Endothelial cell of umbilical vein (primary cell): Measurements from ENCODE around the gene BNC2. TPM values are rescaled to one million over a fixed set of nuclear protein-coding genes. Genes with fewer than 3 reads are reported as not detected.

Experiments used
- BruUV-seq: library from RNA; stranded (reverse); fragments of 400-500 nt; replicated peaks from 2 replicates; lab custom pipeline; 2021; lab: Mats Ljungman, UMichigan
- CTCF ChIA-PET: fragments of 300-600, 350-600 bp; sonication (Branson Sonifier 250); formaldehyde crosslinking; loops from one replicate; lab custom pipeline; 2021; ENCODE audit warnings: antibody characterized with exemption, inconsistent platforms; lab: Charles Lee
- POLR2A ChIA-PET: fragments of 300-600, 350-600 bp; sonication (Branson Sonifier 250); formaldehyde crosslinking; loops from one replicate; lab custom pipeline; 2021; ENCODE audit warnings: antibody characterized with exemption, inconsistent platforms; lab: Charles Lee
- DNase-seq: peaks from one replicate; pipeline ENCODE4 v3.0.0-alpha.2; 2011; ENCODE audit warnings: low read depth, low spot score
- FAIRE-seq: peaks from 2 replicates; lab custom pipeline; 2011; peaks lifted over from hg19 to GRCh38; lab: Jason Lieb, UNC
- H2AFZ ChIP-seq: 2 replicates; pipeline ENCODE4 v1.6.0; 2012; ENCODE audit warnings: low read depth, low read length, control low read depth, inconsistent platforms
- H3K27ac ChIP-seq: 2 replicates; pipeline ENCODE4 v1.5.1; 2011; ENCODE audit warnings: low read depth, mild to moderate bottlenecking, control low read depth, low read length, moderate library complexity; ENCODE audit not compliant: insufficient read depth
- H3K27me3 ChIP-seq, 2 experiments: 2 replicates each; pipeline versions ENCODE4 v1.6.0 to v1.6.1; 2011; ENCODE audit warnings: low read length in 2 of 2, mixed read lengths in 1 of 2; ENCODE audit not compliant: control insufficient read depth in 2 of 2, insufficient read depth in 2 of 2
- H3K36me3 ChIP-seq, 2 experiments: 2 replicates in 1 of 2; 3 replicates in 1 of 2; pipeline ENCODE4 v1.5.1; 2011; ENCODE audit warnings: low read length in 2 of 2, mild to moderate bottlenecking in 1 of 2, moderate library complexity in 1 of 2; ENCODE audit not compliant: control insufficient read depth in 2 of 2, insufficient read depth in 2 of 2; ENCODE audit errors: extremely low read depth in 1 of 2
- H3K4me1 ChIP-seq: 3 replicates; pipeline ENCODE4 v1.5.1; 2011; ENCODE audit warnings: mild to moderate bottlenecking, low read length; ENCODE audit not compliant: control insufficient read depth, insufficient read depth; ENCODE audit errors: extremely low read depth
- H3K4me2 ChIP-seq: 2 replicates; pipeline ENCODE4 v1.6.1; 2011; ENCODE audit warnings: low read length, control low read depth, mixed read lengths; ENCODE audit not compliant: insufficient read depth
- H3K4me3 ChIP-seq, 3 experiments: fragments of 200-600 bp in 1 of 3; sonication (generic), shearing (Covaris generic) in 1 of 3; replicated peaks in 1 of 3; 2 replicates each; pipeline ENCODE4 v1.5.1; 2011 to 2016; ENCODE audit warnings: control low read depth in 3 of 3, low read length in 3 of 3, mild to moderate bottlenecking in 2 of 3, inconsistent platforms in 1 of 3, low read depth in 1 of 3, moderate library complexity in 1 of 3; ENCODE audit not compliant: insufficient read depth in 1 of 3
- H3K79me2 ChIP-seq: 2 replicates; pipeline ENCODE4 v1.6.0; 2012; ENCODE audit warnings: low read length, inconsistent platforms; ENCODE audit not compliant: control insufficient read depth, insufficient read depth
- H3K9ac ChIP-seq: replicated peaks from 2 replicates; pipeline ENCODE3; 2011; ENCODE audit warnings: low read length, control low read depth; ENCODE audit not compliant: insufficient read depth; ENCODE audit errors: extremely low read depth
- H3K9me1 ChIP-seq: replicated peaks from 3 replicates; pipeline ENCODE4 v1.6.0; 2011; ENCODE audit warnings: mild to moderate bottlenecking, low read length; ENCODE audit not compliant: control insufficient read depth, insufficient read depth; ENCODE audit errors: extremely low read depth
- H3K9me3 ChIP-seq: replicated peaks from 2 replicates; pipeline ENCODE4 v1.5.1; 2012; ENCODE audit warnings: low read length, inconsistent platforms; ENCODE audit not compliant: control insufficient read depth, insufficient read depth
- H4K20me1 ChIP-seq: replicated peaks from 2 replicates; pipeline ENCODE3; 2011; ENCODE audit warnings: mild to moderate bottlenecking, low read length; ENCODE audit not compliant: control insufficient read depth, insufficient read depth; ENCODE audit errors: extremely low read depth
- EZH2 ChIP-seq: IDR thresholded peaks from 2 replicates; pipeline ENCODE4 v1.6.1; 2012; ENCODE audit warnings: borderline replicate concordance, low read depth, mild to moderate bottlenecking, moderate library complexity, low read length, inconsistent platforms; ENCODE audit not compliant: severe bottlenecking
- FOS ChIP-seq: IDR thresholded peaks from 2 replicates; pipeline ENCODE4 v1.6.1; 2011; ENCODE audit warnings: mild to moderate bottlenecking, low read length, moderate library complexity, borderline replicate concordance; ENCODE audit not compliant: insufficient read depth
- GATA2 ChIP-seq: IDR thresholded peaks from 2 replicates; pipeline ENCODE4 v1.7.0; 2011; ENCODE audit warnings: low read depth, mild to moderate bottlenecking, moderate library complexity, mixed read lengths, low read length; ENCODE audit not compliant: insufficient read length, insufficient read depth
- JUN ChIP-seq: IDR thresholded peaks from 2 replicates; pipeline ENCODE4 v1.6.1; 2011; ENCODE audit warnings: borderline replicate concordance, low read depth; ENCODE audit not compliant: insufficient read length, insufficient read depth
- MAX ChIP-seq: IDR thresholded peaks from 2 replicates; pipeline ENCODE4 v1.6.1; 2011; ENCODE audit not compliant: insufficient read depth, insufficient read length
- MYC ChIP-seq: IDR thresholded peaks from one replicate; pipeline ENCODE4 v1.6.1; 2011; ENCODE audit warnings: mild to moderate bottlenecking, low read depth, low read length
- POLR2A ChIP-seq: IDR thresholded peaks from 2 replicates; pipeline ENCODE4 v1.6.1; 2012; ENCODE audit warnings: low read depth, mild to moderate bottlenecking, control low read depth, low read length
- POLR2AphosphoS5 ChIP-seq: IDR thresholded peaks from 2 replicates; pipeline ENCODE4 v1.6.1; 2012; ENCODE audit warnings: low read depth, mild to moderate bottlenecking, control low read depth, low read length, moderate library complexity; ENCODE audit not compliant: insufficient read depth
- dilution Hi-C: fragments of 300-500 bp; cut with MboI; formaldehyde crosslinking; loops from one replicate; pipeline ENCODE4 v1.15.0; 2019; ENCODE audit warnings: low sequenced_read_pairs; ENCODE audit not compliant: extremely low pct_ligation_motif_present
- intact Hi-C: fragments of 100-400 bp; cut with micrococcal nuclease; formaldehyde crosslinking; loops from one replicate; pipeline ENCODE4 v1.10.0; 2022
- polyA plus RNA-seq, 4 experiments: library from polyadenylated mRNA; depleted of rRNA in 3 of 4; stranded (reverse) in 3 of 4; unstranded in 1 of 4; fragments of >200 nt; gene quantifications; 2 replicates each; pipeline versions ENCODE4 v1.2.1 to v1.2.3, GENCODE V29; 2011 to 2012; ENCODE audit warnings: missing spikeins in 1 of 4
- total RNA-seq: library from RNA; stranded (reverse); gene quantifications from 2 replicates; pipeline ENCODE4 v1.2.3, GENCODE V29; 2021
- TF ChIP-seq, protein P1 (sequence below), 2 donors: IDR thresholded peaks; 1 replicate in 1 of 2; 2 replicates in 1 of 2; pipeline ENCODE4 v1.5.1; 2011; ENCODE audit warnings: low read length in 2 of 2, mild to moderate bottlenecking in 2 of 2, moderate library complexity in 2 of 2, control low read depth in 1 of 2, inconsistent platforms in 1 of 2, low read depth in 1 of 2; ENCODE audit not compliant: insufficient read depth in 1 of 2; ENCODE audit errors: extremely low read depth in 1 of 2

Gene BNC2
- total and polyA plus RNA-seq, 2 donors (not counting 3 experiments of a cell fraction or from before 2014, with no cell fraction given), result 12.1 to 34.3 TPM

DNA sequence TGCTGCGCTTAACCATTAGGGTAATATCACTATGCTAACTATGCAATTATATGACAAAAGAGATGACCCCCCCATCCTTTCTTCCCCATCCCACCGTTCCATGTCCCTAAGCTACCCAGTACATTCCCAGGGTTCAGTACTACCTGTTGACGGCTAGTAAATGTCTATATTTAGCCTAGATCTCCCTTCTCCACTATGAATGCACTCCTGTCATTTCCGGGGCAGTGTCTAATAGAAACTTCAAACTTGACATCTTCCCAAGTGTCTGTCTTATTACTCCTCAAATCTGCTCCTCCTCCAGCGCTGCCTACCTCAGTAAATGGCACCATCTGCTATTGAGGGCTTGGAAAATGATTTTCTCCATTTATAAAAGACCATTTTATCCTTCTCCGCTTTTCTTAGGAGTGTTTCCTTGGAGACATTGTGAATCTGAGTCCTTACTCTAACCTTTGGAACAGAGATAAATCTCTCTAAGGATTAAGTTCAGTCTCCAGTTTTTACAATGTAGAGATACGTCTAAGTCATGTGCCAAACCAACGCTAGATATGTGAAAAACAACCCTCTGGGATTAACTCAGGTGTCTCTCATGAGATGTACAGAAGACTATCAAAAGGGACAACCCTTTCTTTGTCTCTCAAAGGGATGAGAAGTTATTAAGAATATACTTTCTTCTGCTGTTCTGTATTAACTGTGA is 114.9 kb downstream of the BNC2 start:
- ChIA-PET CTCF (no interaction called here), POLR2A (no interaction called here)
- DNase-seq (no peak), FAIRE-seq (no peak)
- Histone ChIP-seq H3K9me3 (no peaks in the 10 kb centered on the region), H3K36me3 (no peaks in the 10 kb centered on the region), H3K4me1 (no peaks in the 10 kb centered on the region), H2AFZ (no peak overlapping the region), H4K20me1 (no peaks in the 10 kb centered on the region), H3K79me2 (no peaks in the 10 kb centered on the region), H3K27ac (no peak overlapping the region), H3K27me3 (no peaks in the 10 kb centered on the region), H3K4me3 (no peak overlapping the region), H3K9me1 (no peaks in the 10 kb centered on the region), H3K9ac (no peak overlapping the region), H3K4me2 (no peak overlapping the region)
- no TSS peak for BruUV-seq
- intact Hi-C loops, result no loop called here
- dilution Hi-C loops, result no loop called here
- TF ChIP-seq FOS, result no peak
- no peak for TF ChIP-seq EZH2
- TF ChIP-seq, protein P1, sequence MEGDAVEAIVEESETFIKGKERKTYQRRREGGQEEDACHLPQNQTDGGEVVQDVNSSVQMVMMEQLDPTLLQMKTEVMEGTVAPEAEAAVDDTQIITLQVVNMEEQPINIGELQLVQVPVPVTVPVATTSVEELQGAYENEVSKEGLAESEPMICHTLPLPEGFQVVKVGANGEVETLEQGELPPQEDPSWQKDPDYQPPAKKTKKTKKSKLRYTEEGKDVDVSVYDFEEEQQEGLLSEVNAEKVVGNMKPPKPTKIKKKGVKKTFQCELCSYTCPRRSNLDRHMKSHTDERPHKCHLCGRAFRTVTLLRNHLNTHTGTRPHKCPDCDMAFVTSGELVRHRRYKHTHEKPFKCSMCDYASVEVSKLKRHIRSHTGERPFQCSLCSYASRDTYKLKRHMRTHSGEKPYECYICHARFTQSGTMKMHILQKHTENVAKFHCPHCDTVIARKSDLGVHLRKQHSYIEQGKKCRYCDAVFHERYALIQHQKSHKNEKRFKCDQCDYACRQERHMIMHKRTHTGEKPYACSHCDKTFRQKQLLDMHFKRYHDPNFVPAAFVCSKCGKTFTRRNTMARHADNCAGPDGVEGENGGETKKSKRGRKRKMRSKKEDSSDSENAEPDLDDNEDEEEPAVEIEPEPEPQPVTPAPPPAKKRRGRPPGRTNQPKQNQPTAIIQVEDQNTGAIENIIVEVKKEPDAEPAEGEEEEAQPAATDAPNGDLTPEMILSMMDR (IDR thresholded peaks at IDR 0.05; ENCODE audit: extremely low read depth in 1 of 2, insufficient read depth in 1 of 2, low read depth in 1 of 2, low read length in 2 of 2), result no peak
- no peak for TF ChIP-seq POLR2A
- no peak for TF ChIP-seq MAX
- no peak for TF ChIP-seq MYC
- no peak for TF ChIP-seq GATA2
- TF ChIP-seq POLR2AphosphoS5, result no peak
- TF ChIP-seq JUN, result no peak
